PC-9 (cell line): ENCODE results near the gene ALG10B.

ENCODE experiments used
- EZH2 ChIP-seq: fragments of 200-600 bp; sonication (generic); IDR thresholded peaks from 2 replicates; pipeline ENCODE4 v1.8.0; 2017; ENCODE audit warnings: antibody characterized with exemption, low read depth
- TF ChIP-seq, protein P1 (sequence below): fragments of 200-600 bp; sonication (generic); conservative IDR thresholded peaks from 2 replicates; pipeline ENCODE4 v1.6.1; 2017; ENCODE audit warnings: mixed run types, antibody characterized with exemption, mild to moderate bottlenecking, moderate library complexity

DNA sequence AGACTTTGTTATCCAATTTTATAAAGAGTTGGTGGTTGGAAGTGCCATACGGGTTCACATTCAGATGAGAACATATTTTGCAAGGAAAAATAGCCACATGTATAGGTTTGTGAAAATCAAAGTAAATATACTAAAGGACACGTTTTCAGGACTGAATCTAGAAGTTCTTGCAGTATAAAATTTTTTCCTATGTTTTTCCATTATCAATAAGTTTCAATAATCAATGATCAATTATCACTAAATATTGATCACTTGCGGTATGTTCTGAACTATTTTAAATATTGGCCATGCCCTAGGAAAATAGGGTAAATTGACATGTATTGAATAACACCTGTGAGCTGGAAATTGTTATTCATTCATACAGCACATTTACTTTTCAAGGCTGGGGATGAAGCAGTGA is 25.9 kb downstream of the ALG10B start:
- TF ChIP-seq, protein P1, sequence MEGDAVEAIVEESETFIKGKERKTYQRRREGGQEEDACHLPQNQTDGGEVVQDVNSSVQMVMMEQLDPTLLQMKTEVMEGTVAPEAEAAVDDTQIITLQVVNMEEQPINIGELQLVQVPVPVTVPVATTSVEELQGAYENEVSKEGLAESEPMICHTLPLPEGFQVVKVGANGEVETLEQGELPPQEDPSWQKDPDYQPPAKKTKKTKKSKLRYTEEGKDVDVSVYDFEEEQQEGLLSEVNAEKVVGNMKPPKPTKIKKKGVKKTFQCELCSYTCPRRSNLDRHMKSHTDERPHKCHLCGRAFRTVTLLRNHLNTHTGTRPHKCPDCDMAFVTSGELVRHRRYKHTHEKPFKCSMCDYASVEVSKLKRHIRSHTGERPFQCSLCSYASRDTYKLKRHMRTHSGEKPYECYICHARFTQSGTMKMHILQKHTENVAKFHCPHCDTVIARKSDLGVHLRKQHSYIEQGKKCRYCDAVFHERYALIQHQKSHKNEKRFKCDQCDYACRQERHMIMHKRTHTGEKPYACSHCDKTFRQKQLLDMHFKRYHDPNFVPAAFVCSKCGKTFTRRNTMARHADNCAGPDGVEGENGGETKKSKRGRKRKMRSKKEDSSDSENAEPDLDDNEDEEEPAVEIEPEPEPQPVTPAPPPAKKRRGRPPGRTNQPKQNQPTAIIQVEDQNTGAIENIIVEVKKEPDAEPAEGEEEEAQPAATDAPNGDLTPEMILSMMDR, result no peak
- TF ChIP-seq EZH2, result no peak
